Measurements from ENCODE around the gene HTATSF1. TPM values are rescaled to one million over a fixed set of nuclear protein-coding genes. Genes with fewer than 3 reads are reported as not detected.

Gene HTATSF1
- total RNA-seq, 1 experiment from 2014 or later, result 49.5 TPM

DNA sequence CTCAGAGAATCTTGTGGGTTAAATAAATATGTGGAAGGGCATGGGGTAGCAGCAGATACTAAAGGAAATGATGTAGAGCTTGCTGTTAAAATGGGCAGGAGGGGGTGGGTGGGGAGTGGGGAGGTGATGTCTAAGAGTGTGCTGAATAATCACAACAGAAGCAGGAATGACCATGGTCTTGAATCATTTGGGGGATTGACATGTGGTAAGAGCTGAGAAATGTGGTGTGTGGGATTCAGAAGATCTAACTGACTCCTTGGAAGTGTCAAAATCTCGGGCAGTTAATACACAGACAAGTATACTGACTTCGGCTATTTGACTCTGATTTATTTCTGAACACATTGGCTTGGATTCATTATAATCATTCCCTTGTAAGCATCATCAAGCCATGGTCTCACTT lies 41.4 kb downstream of the HTATSF1 start:
- Histone ChIP-seq H3K27me3 (ENCODE audit: insufficient read depth, low read length) (no peaks in the 10 kb centered on the region), H3K14ac (ENCODE audit: insufficient read depth, low read length) (no peak overlapping the region), H3K79me2 (ENCODE audit: insufficient read depth, low read length) (no peaks in the 10 kb centered on the region), H4K8ac (replicated peaks; ENCODE audit: insufficient read length, low read depth, low read length) (no peak overlapping the region), H2BK12ac (ENCODE audit: insufficient read length, low read depth, low read length) (no peak overlapping the region), H4K20me1 (ENCODE audit: control insufficient read depth, insufficient read depth, insufficient read length) (no peaks in the 10 kb centered on the region), H3K18ac (ENCODE audit: insufficient read length, low read depth, low read length) (no peak overlapping the region), H3K4me2 (ENCODE audit: insufficient read depth, insufficient read length, low read length) (no peak overlapping the region), H2AFZ (ENCODE audit: low read length) (no peak overlapping the region), H3K56ac (ENCODE audit: insufficient read length, low read depth, low read length) (no peak overlapping the region), H3K4ac (ENCODE audit: low read depth, low read length) (no peak overlapping the region), H2BK15ac (ENCODE audit: low read depth, low read length) (no peak overlapping the region), H4K91ac (ENCODE audit: insufficient read length, low read depth, low read length) (no peak overlapping the region), H2BK120ac (ENCODE audit: low read depth, low read length, poor library complexity, severe bottlenecking) (no peak overlapping the region), H2BK20ac (ENCODE audit: low read depth, low read length, poor library complexity, severe bottlenecking) (no peak overlapping the region), H3K79me1 (ENCODE audit: insufficient read depth, low read depth, low read length, poor library complexity, severe bottlenecking) (no peaks in the 10 kb centered on the region), H3K9me3 (ENCODE audit: control insufficient read depth, low read depth, low read length) (peaks cover 45% of the 10 kb centered on the region), H3T11ph (ENCODE audit: low read length) (no peak overlapping the region), H3K27ac (ENCODE audit: insufficient read length, low read depth, low read length) (no peak overlapping the region), H2BK5ac (ENCODE audit: insufficient read length, low read length) (no peak overlapping the region), H3K4me1 (ENCODE audit: insufficient read depth, low read length) (no peaks in the 10 kb centered on the region), H2AK5ac (ENCODE audit: insufficient read length, low read length) (no peak overlapping the region), H3K9ac (ENCODE audit: extremely low read depth, insufficient read length, low read length) (no peak overlapping the region), H3K23ac (ENCODE audit: insufficient read length, low read depth, low read length) (no peak overlapping the region), H3K23me2 (ENCODE audit: insufficient read length, low read depth, low read length, poor library complexity, severe bottlenecking) (no peaks in the 10 kb centered on the region), H4K5ac (ENCODE audit: insufficient read length, low read depth, low read length) (no peak overlapping the region)
- no peaks in the 10 kb centered on the region for H3K4me1 Mint-ChIP-seq
- no CpG with 5 or more reads among the region's 2 CpGs for WGBS (ENCODE audit: extremely low coverage, insufficient read length, low lambda C conversion rate)
- peaks cover 4% of the 10 kb centered on the region; the same call in 1 of the 2 replicates for H3K27me3 Mint-ChIP-seq (ENCODE audit: low read depth)
- peaks cover 58 to 62% of the 10 kb centered on the region in 2 experiments for H3K9me3 Mint-ChIP-seq
- TF ChIP-seq, protein P1, sequence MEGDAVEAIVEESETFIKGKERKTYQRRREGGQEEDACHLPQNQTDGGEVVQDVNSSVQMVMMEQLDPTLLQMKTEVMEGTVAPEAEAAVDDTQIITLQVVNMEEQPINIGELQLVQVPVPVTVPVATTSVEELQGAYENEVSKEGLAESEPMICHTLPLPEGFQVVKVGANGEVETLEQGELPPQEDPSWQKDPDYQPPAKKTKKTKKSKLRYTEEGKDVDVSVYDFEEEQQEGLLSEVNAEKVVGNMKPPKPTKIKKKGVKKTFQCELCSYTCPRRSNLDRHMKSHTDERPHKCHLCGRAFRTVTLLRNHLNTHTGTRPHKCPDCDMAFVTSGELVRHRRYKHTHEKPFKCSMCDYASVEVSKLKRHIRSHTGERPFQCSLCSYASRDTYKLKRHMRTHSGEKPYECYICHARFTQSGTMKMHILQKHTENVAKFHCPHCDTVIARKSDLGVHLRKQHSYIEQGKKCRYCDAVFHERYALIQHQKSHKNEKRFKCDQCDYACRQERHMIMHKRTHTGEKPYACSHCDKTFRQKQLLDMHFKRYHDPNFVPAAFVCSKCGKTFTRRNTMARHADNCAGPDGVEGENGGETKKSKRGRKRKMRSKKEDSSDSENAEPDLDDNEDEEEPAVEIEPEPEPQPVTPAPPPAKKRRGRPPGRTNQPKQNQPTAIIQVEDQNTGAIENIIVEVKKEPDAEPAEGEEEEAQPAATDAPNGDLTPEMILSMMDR (conservative IDR thresholded peaks at IDR 0.05), result no peak
- H3K4me3 Mint-ChIP-seq, result no peak overlapping the region
- no peak overlapping the region for H3K27ac Mint-ChIP-seq
- no peaks in the 10 kb centered on the region for H3K36me3 Mint-ChIP-seq (ENCODE audit: insufficient read depth in 1 of 3, low read depth in 3 of 3)
- DNase-seq, result no peak

Measured in H9 (cell line).